ENCODE results near the gene PITPNM3.

The PITPNM3 gene

GRCh38 chr17:6463616-6464445 lies 92.5 kb downstream of the PITPNM3 start:
- no peak for TF ChIP-seq ARNTL (CRISPR knock-in tag; IDR thresholded peaks at IDR 0.05; ENCODE audit: borderline replicate concordance, low read depth)
- ATAC-seq, result no peak

- ATAC-seq, result no peak
- TF ChIP-seq ZC3H10 (CRISPR knock-in tag; IDR thresholded peaks at IDR 0.05), result no peak
- no peak for TF ChIP-seq ESRRG (CRISPR knock-in tag; IDR thresholded peaks at IDR 0.05)
- TF ChIP-seq POU6F1 (CRISPR knock-in tag; IDR thresholded peaks at IDR 0.05; ENCODE audit: borderline replicate concordance, low read depth), result no peak
- TF ChIP-seq RARB (CRISPR knock-in tag; IDR thresholded peaks at IDR 0.05), result no peak
- TF ChIP-seq, protein P1, sequence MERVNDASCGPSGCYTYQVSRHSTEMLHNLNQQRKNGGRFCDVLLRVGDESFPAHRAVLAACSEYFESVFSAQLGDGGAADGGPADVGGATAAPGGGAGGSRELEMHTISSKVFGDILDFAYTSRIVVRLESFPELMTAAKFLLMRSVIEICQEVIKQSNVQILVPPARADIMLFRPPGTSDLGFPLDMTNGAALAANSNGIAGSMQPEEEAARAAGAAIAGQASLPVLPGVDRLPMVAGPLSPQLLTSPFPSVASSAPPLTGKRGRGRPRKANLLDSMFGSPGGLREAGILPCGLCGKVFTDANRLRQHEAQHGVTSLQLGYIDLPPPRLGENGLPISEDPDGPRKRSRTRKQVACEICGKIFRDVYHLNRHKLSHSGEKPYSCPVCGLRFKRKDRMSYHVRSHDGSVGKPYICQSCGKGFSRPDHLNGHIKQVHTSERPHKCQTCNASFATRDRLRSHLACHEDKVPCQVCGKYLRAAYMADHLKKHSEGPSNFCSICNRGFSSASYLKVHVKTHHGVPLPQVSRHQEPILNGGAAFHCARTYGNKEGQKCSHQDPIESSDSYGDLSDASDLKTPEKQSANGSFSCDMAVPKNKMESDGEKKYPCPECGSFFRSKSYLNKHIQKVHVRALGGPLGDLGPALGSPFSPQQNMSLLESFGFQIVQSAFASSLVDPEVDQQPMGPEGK (CRISPR knock-in tag; IDR thresholded peaks at IDR 0.05; ENCODE audit: borderline replicate concordance), result no peak
- TF ChIP-seq ZFP30 (CRISPR knock-in tag; IDR thresholded peaks at IDR 0.05), result no peak
- no peak for TF ChIP-seq ZNF565 (CRISPR knock-in tag; conservative IDR thresholded peaks at IDR 0.05; ENCODE audit: low read depth)
Observed at GRCh38 chr17:6462692-6463091, 93.7 kb downstream of the PITPNM3 start.

DNA sequence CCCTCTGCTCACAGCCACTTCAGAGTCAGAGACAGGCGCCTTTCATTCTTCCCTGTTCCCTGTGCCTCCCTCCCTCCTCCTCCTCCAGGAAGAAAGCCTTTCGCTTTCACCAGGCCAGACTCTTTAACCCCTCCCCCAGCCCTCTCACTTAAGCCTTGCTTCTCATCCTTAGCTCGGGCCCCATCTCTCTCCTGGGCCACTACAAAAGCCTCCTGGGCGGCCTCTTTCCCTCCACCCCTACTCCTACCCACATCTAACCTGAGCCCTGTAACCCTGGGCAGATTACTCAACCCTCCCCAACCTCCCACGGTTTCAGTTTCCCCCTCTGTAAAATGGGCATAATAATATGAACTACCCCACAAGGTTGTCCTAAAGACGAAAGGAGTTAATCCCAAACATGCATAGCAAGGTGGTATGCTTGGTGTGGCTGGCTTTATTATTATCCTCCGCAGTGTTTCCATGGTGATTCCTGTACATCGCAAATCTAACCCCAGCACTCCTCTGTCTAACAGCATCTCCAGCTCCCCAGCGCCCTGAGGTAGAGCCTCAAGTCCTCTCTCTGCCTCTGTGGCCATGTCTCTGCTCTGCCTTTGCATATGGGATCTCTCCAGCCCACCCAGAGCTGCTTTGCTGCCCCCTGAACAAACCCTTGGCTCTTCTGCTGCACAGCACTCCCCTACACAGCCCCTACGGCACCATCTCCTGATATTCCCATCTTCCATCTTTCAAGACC lies 94.4 kb downstream of the PITPNM3 start:
- ATAC-seq, result no peak
- no peak for TF ChIP-seq ISL1 (CRISPR knock-in tag; IDR thresholded peaks at IDR 0.05)
- TF ChIP-seq, protein P1 (CRISPR knock-in tag; IDR thresholded peaks at IDR 0.05; ENCODE audit: borderline replicate concordance), result no peak
- TF ChIP-seq GLIS3 (CRISPR knock-in tag; IDR thresholded peaks at IDR 0.05), result no peak
- TF ChIP-seq ARNTL (CRISPR knock-in tag; IDR thresholded peaks at IDR 0.05; ENCODE audit: borderline replicate concordance, low read depth), result no peak
- TF ChIP-seq PPARA (CRISPR knock-in tag; IDR thresholded peaks at IDR 0.05; ENCODE audit: borderline replicate concordance), result no peak
- TF ChIP-seq OSR1 (CRISPR knock-in tag; IDR thresholded peaks at IDR 0.05), result no peak
- TF ChIP-seq ZNF8 (CRISPR knock-in tag; IDR thresholded peaks at IDR 0.05), result no peak
- no peak for TF ChIP-seq ESRRG (CRISPR knock-in tag; IDR thresholded peaks at IDR 0.05)
- no peak for TF ChIP-seq CSDC2 (CRISPR knock-in tag; IDR thresholded peaks at IDR 0.05)
- TF ChIP-seq SNAI2 (CRISPR knock-in tag; IDR thresholded peaks at IDR 0.05), result no peak
- TF ChIP-seq RARB (CRISPR knock-in tag; IDR thresholded peaks at IDR 0.05), result no peak
- TF ChIP-seq, protein P2, sequence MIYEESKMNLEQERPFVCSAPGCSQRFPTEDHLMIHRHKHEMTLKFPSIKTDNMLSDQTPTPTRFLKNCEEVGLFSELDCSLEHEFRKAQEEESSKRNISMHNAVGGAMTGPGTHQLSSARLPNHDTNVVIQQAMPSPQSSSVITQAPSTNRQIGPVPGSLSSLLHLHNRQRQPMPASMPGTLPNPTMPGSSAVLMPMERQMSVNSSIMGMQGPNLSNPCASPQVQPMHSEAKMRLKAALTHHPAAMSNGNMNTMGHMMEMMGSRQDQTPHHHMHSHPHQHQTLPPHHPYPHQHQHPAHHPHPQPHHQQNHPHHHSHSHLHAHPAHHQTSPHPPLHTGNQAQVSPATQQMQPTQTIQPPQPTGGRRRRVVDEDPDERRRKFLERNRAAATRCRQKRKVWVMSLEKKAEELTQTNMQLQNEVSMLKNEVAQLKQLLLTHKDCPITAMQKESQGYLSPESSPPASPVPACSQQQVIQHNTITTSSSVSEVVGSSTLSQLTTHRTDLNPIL (CRISPR knock-in tag; IDR thresholded peaks at IDR 0.05; ENCODE audit: low read depth), result no peak
- no peak for TF ChIP-seq ZFP30 (CRISPR knock-in tag; IDR thresholded peaks at IDR 0.05)
- TF ChIP-seq ZNF565 (CRISPR knock-in tag; conservative IDR thresholded peaks at IDR 0.05; ENCODE audit: low read depth), result no peak
- TF ChIP-seq BACH2 (CRISPR knock-in tag; IDR thresholded peaks at IDR 0.05; ENCODE audit: borderline replicate concordance), result no peak

GRCh38 chr17:6461246-6461645 lies 95.1 kb downstream of the PITPNM3 start:
- TF ChIP-seq ZNF8 (CRISPR knock-in tag; IDR thresholded peaks at IDR 0.05), result no peak
- no peak for TF ChIP-seq CSRNP3 (CRISPR knock-in tag; IDR thresholded peaks at IDR 0.05)
- no peak for ATAC-seq

Measured in SK-N-SH treated with all-trans-retinoic acid at 6 μM for 48 hours (cell line).